GM19043 (cell line): ENCODE results near the gene TSPOAP1.

Source experiments
- ATAC-seq: cut with Tn5 transposase; IDR thresholded peaks from one replicate; pipeline ENCODE4 v1.9.1; 2021; ENCODE audit warnings: low read depth; ENCODE audit not compliant: unreplicated experiment

The TSPOAP1 gene

GRCh38 chr17:58280480-58281217, 47.9 kb downstream of the TSPOAP1 start, which contains the start of gene MPO:
TSS of gene MPO (minus strand) at chr17:58280935. CDS start at chr17:58280758, 177 bp downstream.
- ATAC-seq = no peak

GRCh38 chr17:58279736-58280479, 48.7 kb downstream of the TSPOAP1 start:
- ATAC-seq = no peak

- ATAC-seq = no peak
Observed at GRCh38 chr17:58279016-58279711, 49.4 kb downstream of the TSPOAP1 start.

- no peak for ATAC-seq
Observed at GRCh38 chr17:58278661-58279015, 50.0 kb downstream of the TSPOAP1 start.

- ATAC-seq = no peak
Observed at GRCh38 chr17:58277802-58278595, 50.6 kb downstream of the TSPOAP1 start.

GRCh38 chr17:58277107-58277801, 51.3 kb downstream of the TSPOAP1 start:
- ATAC-seq = no peak

GRCh38 chr17:58276423-58276822, 52.2 kb downstream of the TSPOAP1 start:
- ATAC-seq = no peak

GRCh38 chr17:58275417-58275816, 53.2 kb downstream of the TSPOAP1 start:
- ATAC-seq = no peak

- ATAC-seq = no peak
Observed at GRCh38 chr17:58273453-58274104, 55.0 kb downstream of the TSPOAP1 start.

- ATAC-seq = no peak
Observed at GRCh38 chr17:58272367-58273280, 56.0 kb downstream of the TSPOAP1 start.

- ATAC-seq = no peak
Observed at GRCh38 chr17:58271216-58271931, 57.2 kb downstream of the TSPOAP1 start.

- ATAC-seq = no peak
Observed at GRCh38 chr17:58270476-58271215, 57.9 kb downstream of the TSPOAP1 start.

GRCh38 chr17:58269557-58270291, 58.9 kb downstream of the TSPOAP1 start:
- no peak for ATAC-seq

- no peak for ATAC-seq
Observed at GRCh38 chr17:58268774-58269556, 59.6 kb downstream of the TSPOAP1 start.

GRCh38 chr17:58268326-58268725, 60.3 kb downstream of the TSPOAP1 start:
- no peak for ATAC-seq
